NOMO-1 treated with DMSO at 0.1 percent for 48 hours (cell line): ENCODE results near the gene RAB7A.
"Not testable (repeated sequence)": the region's sequence is repeated elsewhere in the genome, so short reads cannot be mapped to it uniquely, and the experiment has no call there.

Source experiments
- DNase-seq: peaks from one replicate; lab custom pipeline; 2025; ENCODE audit not compliant: unreplicated experiment; lab: John Stamatoyannopoulos, UW

Gene RAB7A

DNA sequence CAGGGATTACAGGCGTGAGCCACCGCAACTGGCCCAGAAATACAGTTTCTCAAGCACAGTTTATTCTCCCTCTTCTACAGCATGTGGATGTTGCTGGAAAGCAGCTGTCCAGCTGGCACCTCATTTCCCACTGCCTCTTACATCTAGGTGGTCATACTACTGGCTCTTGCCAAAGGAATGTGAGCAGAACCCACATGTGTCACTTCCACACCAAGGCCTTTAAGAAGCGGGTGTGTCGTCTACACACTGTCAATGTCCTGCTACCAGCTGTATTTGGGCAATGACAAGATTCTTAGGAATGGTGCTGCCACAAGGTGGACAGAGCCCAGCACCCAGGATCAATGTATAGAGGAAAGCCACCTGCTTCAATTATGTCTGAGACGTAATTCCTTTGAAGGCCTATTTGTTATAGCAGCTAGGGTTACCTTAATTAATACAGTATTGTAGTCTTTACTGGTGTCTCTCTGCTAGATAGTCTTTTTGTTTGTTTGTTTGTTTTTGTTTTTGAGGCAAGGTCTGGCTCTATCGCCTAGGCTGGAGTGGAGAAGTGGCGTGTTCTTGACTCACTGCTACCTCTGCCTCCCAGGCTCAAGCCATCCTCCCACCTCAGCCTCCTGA, 15.1 kb upstream of the RAB7A start:
- DNase-seq = no peak

DNA sequence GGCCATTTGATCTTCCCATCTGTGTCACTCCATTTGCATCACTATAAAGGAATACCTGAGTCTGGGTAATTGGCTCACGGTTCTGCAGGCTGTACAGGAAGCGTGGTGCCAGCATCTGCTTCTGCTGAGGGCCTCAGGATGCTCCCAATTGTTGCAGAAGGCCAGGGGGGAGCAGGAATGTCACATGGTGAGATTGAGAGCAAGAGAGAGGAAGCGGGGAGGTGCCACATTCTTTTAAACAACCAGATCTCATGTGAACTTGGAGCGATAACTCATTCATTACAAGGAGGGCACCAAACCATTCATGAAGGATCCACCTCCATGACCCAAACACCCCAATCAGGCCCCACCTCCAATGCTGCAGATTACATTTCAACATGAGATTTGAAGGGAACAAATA, 13.1 kb upstream of the RAB7A start:
- no peak for DNase-seq

GRCh38 chr3:128714887-128715491, 11.0 kb upstream of the RAB7A start:
- DNase-seq = peak; percentile 82

- peak; percentile 47 for DNase-seq
Measured at GRCh38 chr3:128718892-128719291, 7.1 kb upstream of the RAB7A start.

GRCh38 chr3:128720891-128721290, 5.1 kb upstream of the RAB7A start:
- no peak for DNase-seq

- no peak for DNase-seq
Measured at GRCh38 chr3:128723477-128723876, 2.5 kb upstream of the RAB7A start.

DNA sequence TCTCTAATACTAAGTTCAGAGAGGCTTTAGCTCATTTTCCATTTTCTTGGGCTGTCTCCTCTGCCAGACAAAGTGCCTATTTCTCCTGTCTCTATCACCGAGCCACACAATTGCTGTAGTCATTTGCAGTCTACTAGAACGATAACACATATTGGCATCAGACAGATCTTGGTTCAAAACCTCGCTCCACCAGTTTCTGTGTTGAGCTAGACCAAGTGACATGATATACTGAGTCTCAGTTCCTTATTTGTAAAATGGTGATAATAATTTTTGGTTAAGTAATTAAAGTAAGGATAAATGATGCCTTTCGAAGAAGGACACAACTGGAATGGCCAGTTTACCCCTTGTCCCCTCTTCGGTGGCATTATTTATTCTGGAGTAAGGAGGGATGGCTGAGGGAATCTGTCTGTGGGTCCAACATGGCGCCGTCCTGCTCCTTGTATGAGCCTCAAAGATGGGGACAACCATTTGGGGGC, 398 bp upstream of the RAB7A start:
- DNase-seq = no peak

DNA sequence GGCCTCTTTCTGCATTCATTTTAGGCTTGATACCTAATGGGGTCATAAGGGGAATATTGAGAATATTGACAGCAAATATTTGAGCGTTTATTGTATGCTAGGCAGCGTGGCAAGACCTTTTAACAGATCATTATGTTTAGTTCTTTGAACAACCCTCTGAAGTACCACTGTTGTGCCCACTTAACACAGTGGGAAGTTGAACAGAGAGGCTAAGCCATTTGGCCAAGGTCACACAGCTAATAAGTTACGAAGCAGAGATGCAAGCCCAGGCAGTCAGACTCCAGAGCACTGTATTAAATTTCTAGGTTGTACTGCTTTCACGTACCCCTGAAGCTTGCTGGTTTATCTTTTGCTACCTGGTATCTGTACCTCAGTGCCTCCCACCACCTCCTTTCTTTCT, 1.1 kb downstream of the RAB7A start:
- no peak for DNase-seq

DNA sequence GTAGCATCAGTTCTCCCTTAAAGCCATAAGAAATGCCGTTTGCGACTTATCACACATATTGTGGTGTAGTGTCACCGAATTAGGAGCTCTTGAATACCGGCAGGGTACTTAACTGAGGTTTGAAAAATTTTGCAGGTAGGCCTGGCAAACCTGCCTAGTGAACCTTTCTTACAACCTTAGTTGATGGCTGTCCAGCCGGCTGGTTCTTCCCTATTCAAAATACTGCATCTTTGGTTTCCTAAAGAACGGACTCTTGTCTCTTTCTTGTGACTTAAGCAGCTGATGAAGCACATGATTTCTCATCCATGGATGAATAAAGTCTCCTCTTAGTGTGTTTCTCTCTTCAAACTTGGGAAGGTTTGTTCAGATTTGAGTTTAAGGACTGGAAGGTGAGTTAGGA, 1.5 kb downstream of the RAB7A start:
- DNase-seq = no peak

GRCh38 chr3:128727996-128728395, 2.0 kb downstream of the RAB7A start:
- no peak for DNase-seq

DNA sequence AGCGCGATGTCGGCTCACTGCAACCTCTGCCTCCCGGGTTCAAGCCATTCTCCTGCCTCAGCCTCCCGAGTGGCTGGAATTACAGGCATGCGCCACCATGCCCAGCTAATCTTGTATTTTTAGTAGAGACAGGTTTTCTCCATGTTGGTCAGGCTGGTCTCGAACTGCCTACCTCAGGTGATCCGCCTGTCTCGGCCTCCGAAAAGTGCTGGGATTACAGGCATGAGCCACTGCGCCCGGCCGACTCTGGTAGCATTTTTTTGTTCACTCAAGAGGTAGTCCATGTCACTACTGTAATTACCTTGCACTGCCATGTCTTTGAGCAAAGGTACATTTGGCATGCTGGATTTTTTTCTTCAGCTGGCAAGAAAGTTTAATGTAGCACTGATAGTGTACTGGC, 2.5 kb downstream of the RAB7A start:
- not testable (repeated sequence) for DNase-seq

DNA sequence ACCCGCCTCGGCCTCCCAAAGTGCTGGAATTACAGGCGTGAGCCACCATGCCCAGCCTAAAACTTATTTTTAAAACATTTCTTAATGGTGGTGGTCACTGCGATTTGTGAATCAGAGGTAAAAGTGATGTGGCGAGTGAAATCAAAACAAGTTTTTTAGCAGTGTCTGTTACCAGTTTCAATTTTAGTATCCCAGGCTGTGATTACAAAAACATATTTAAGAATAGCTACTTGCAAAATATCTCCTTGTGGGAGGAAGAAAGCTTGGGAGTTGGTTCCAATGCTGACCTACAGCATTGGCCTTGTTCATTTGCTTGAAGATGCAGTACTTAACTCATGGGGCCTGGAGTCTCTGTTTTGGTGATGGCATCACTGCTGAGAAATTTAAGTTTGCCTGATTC, 4.5 kb downstream of the RAB7A start:
- DNase-seq = no peak

- DNase-seq = no peak
Measured at GRCh38 chr3:128734523-128735189, 8.7 kb downstream of the RAB7A start.

DNA sequence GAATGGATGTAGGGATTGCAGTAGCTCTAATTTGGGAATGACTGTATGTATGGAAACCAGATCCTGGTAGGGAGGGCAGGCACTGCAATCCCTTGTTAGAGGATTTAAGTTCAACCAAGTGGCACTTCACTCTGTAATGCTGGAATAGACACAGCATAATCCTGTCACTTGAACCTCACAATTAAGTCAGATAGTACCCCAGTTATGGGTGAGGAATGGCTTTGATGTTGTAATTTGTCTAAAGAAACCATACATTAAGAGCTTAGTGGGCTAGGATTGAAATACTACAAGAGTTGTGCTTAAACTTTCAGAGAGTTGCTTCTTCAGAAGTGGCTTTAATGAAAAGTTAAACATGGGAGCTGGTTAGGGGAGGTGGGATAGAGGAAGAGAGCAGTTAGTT, 9.3 kb downstream of the RAB7A start:
- no peak for DNase-seq

- DNase-seq = no peak
Measured at GRCh38 chr3:128735884-128736283, 9.9 kb downstream of the RAB7A start.

DNA sequence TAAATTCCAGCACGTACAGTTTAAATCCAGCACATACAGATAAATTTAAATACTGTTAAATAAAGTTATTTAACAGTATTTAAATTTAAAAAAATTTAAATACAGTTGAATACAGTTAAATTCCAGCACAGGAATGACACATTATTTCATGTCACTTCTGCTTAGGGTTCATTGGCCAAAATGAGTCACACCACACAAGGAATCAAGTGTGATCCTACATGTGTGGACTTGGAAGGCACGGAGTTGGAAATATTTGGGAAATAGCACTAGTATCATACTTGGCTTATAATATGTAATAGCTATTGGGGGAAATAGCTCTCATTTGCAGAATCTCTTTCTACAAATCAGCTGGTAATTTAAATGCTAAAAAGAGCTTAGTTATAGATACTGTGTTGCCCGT, 10.6 kb downstream of the RAB7A start:
- no peak for DNase-seq

- no peak for DNase-seq
Measured at GRCh38 chr3:128740621-128741020, 14.6 kb downstream of the RAB7A start.

- DNase-seq = no peak
Measured at GRCh38 chr3:128742821-128743594, 17.0 kb downstream of the RAB7A start.

- DNase-seq = no peak
Measured at GRCh38 chr3:128745742-128746141, 19.8 kb downstream of the RAB7A start.

GRCh38 chr3:128746881-128747280, 20.9 kb downstream of the RAB7A start:
- no peak for DNase-seq

DNA sequence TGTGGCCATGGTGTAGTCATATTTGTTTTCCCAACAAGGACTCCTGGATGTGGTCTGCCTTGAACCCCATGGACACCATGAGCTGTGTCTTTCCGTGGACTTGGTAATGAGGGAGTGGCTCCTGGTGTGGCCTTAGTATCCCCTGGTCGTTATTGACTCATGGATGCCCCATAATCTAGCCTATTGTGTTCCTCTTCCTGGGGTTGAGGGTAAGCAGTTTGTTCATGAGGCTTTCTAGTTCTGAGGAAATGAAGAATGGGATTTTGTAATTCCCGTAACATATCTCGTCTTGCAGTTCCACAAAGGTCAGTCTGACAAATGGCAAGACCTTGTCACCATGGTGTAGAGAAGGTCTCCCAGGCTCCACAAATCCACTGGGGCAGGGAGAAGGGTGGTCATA, 22.6 kb downstream of the RAB7A start:
- no peak for DNase-seq

- DNase-seq = no peak
Measured at GRCh38 chr3:128749035-128749434, 23.1 kb downstream of the RAB7A start.
